HUES48 (cell line): Measurements from ENCODE around the gene TYSND1.

Experiments
- H3K27ac ChIP-seq: one replicate; pipeline ENCODE4 v1.7.0; 2013; ENCODE audit warnings: low read depth, low read length, inconsistent platforms
- H3K27me3 ChIP-seq: 2 replicates; pipeline ENCODE4 v1.6.1; 2013; ENCODE audit warnings: mild to moderate bottlenecking, low read length; ENCODE audit not compliant: control insufficient read depth, insufficient read depth
- H3K36me3 ChIP-seq: 2 replicates; pipeline ENCODE4 v1.6.1; 2013; ENCODE audit warnings: low read length; ENCODE audit not compliant: control insufficient read depth, insufficient read depth
- H3K4me1 ChIP-seq: 2 replicates; pipeline ENCODE4 v1.6.1; 2013; ENCODE audit warnings: mild to moderate bottlenecking, low read length; ENCODE audit not compliant: control insufficient read depth, insufficient read depth
- H3K4me3 ChIP-seq: 2 replicates; pipeline ENCODE4 v1.5.1; 2013; ENCODE audit warnings: mild to moderate bottlenecking, low read depth, low read length
- H3K9ac ChIP-seq: 2 replicates; pipeline ENCODE4 v1.6.1; 2013; ENCODE audit warnings: mild to moderate bottlenecking, low read depth, low read length, moderate library complexity
- H3K9me3 ChIP-seq: 2 replicates; pipeline ENCODE4 v1.6.1; 2013; ENCODE audit warnings: low read length; ENCODE audit not compliant: control insufficient read depth, insufficient read depth

TYSND1 gene

GRCh38 chr10:70144372-70145110 is 2.0 kb downstream of the TYSND1 start:
- Histone ChIP-seq H3K27ac (no peak overlapping the region), H3K4me1 (peaks cover 16% of the 10 kb centered on the region), H3K9ac (no peak overlapping the region), H3K36me3 (peaks cover 2% of the 10 kb centered on the region), H3K4me3 (peak overlapping the region; percentile 87; the same call in 1 of the 2 replicates), H3K9me3 (no peaks in the 10 kb centered on the region), H3K27me3 (peaks cover 5% of the 10 kb centered on the region; the same call in 1 of the 2 replicates)

DNA sequence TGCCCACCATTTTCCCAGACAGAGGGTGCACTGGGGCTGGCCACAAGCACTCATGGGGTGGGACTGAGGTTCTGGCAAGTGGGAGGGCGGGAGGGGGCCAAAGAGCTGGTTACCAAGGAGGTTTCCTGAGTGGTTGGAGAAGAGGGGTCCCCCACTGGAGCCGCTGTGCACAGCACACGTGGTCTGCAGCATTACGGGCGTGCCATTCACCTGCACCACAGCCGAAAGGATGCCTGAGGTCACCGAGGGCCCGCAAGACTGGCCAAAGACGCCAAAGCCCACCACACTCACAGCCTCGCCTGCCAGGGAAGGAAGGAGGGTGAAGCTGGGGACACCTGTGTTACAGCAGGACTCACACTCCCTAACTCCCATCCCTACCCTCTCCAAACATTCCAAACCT is 3.9 kb downstream of the TYSND1 start:
- peaks cover 5% of the 10 kb centered on the region; the same call in 1 of the 2 replicates for H3K27me3 ChIP-seq
- H3K27ac ChIP-seq: no peak overlapping the region
- 0 out of 2 replicates have a peak, but pooled peaks cover 3% of the 10 kb centered on the region for H3K36me3 ChIP-seq
- H3K4me3 ChIP-seq: no peak overlapping the region
- no peaks in the 10 kb centered on the region for H3K9me3 ChIP-seq
- H3K4me1 ChIP-seq: peaks cover 16% of the 10 kb centered on the region
- no peak overlapping the region for H3K9ac ChIP-seq

GRCh38 chr10:70140297-70140696 is 6.2 kb downstream of the TYSND1 start:
- peaks cover 5% of the 10 kb centered on the region; the same call in 1 of the 2 replicates for H3K27me3 ChIP-seq
- no peak overlapping the region for H3K4me3 ChIP-seq
- H3K27ac ChIP-seq: no peak overlapping the region
- peaks cover 10% of the 10 kb centered on the region for H3K4me1 ChIP-seq
- H3K9me3 ChIP-seq: no peaks in the 10 kb centered on the region
- 0 out of 2 replicates have a peak, but pooled peaks cover 3% of the 10 kb centered on the region for H3K36me3 ChIP-seq
- no peak overlapping the region for H3K9ac ChIP-seq

- no peak overlapping the region for H3K9ac ChIP-seq
- H3K27me3 ChIP-seq: peaks cover 2% of the 10 kb centered on the region; the same call in 1 of the 2 replicates
- H3K4me1 ChIP-seq: peaks cover 7% of the 10 kb centered on the region
- no peaks in the 10 kb centered on the region for H3K9me3 ChIP-seq
- H3K36me3 ChIP-seq: 0 out of 2 replicates have a peak, but pooled peaks cover 3% of the 10 kb centered on the region
- no peak overlapping the region for H3K27ac ChIP-seq
- no peak overlapping the region for H3K4me3 ChIP-seq
Observed at GRCh38 chr10:70139997-70140250, 6.6 kb downstream of the TYSND1 start.

DNA sequence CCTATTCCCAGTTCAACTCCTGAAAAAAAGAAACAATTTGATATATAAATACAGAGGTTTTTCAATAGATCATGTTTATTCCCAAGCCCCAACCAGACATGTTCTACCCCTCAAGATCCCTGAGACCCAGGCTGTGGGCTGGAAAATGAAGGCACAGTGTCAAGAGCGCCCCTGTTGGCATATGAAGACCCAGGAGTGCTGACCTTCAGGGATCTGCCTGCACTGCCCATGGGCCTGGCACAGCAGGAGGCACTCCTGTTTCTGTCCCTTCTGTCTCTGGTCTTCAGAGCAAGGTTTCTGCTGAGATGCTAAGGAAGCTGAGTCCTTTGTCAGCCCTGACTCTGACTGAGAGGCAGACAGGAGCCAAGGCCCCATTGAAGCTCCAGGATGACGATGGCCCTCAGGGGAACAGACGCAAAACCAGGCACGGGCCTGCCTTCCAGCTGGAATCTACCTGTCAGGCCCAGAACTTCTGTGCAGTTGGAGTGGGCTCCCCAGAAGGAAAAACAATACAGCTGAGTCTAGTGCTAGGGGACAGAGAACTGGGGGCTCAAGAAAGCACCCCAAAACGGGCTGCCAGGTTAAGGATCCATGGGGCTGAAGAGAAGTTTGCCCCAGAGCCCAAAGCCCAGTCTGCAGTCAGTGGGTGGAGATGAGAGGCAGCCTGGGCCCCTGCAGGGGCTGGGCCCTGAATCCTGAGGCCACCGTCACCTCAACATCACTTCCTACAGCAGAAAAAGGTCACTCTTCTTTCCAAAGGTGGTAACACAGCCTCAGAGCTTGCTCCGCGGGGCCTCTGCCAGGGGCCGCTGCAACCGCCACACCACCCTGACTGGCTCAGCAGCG is 7.1 kb downstream of the TYSND1 start:
- Histone ChIP-seq H3K9me3 (no peaks in the 10 kb centered on the region), H3K27me3 (no peaks in the 10 kb centered on the region), H3K4me1 (peaks cover 1% of the 10 kb centered on the region; the same call in 1 of the 2 replicates), H3K27ac (no peak overlapping the region), H3K9ac (no peak overlapping the region), H3K4me3 (no peak overlapping the region), H3K36me3 (0 out of 2 replicates have a peak, but pooled peaks cover 3% of the 10 kb centered on the region)

DNA sequence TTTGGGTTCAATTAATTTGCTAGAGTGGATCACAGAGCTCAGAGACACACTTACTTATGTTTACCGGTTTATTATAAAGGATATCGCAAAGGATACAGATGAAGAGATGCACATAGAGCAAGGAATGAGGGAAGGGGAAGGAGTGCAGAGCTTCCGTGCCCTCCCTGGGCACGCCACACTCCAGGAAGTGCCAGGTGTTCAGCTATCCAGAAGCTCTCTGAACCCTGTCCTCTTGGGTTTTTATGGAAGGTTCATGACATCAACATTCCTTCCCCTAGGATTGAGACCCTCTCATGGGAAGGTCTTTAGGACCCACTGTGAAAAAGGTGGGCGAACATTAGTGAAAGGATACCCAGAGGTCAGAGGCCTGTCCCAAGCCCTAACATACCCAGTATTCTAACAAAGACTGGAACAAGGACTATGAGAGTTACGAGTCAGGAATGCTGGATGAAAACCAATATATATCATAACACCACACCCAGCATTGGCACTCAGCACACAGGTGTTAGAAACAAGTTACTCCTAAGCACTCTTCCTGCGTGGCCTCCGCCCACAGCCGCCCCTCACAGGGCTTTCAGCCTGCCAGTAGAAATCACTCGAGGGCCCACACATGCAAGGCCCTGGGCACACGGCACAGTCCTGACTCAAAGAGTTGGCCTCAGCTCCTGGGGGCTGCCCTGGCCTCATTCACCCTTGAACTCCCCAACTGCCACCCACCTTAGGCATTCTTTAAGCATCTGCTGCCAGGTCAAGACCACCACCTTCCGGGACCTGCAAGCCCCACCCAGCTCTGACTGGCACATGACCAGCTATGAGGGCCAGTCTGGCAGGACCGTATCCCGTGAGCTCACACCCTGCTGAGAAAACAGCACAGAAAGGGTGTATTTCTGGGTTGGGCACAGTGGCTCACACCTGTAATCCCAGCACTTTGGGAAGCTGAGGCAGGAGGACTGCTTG is 8.3 kb downstream of the TYSND1 start:
- Histone ChIP-seq H3K9me3 (no peaks in the 10 kb centered on the region), H3K27ac (no peak overlapping the region), H3K9ac (no peak overlapping the region)

DNA sequence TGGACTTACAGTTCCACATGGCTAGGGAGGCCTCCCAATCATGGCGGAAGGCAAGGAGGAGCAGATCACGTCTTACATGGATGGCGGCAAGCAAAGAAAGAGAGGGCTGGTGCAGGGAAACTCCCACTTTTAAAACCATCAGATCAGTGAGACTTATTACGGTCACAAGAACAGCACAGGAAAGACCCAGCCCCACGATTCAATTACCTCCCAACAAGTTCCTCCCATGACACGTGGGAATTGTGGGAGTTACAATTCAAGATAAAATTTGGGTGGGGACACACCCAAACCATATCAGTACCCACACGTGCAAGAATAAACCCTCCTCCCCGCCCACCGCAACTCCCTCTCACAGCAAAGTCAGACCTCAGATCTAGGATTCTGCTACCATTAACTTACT is 9.4 kb downstream of the TYSND1 start:
- H3K4me1 ChIP-seq: peaks cover 4% of the 10 kb centered on the region; the same call in 1 of the 2 replicates
- H3K36me3 ChIP-seq: 0 out of 2 replicates have a peak, but pooled peaks cover 3% of the 10 kb centered on the region
- no peak overlapping the region for H3K9ac ChIP-seq
- H3K27me3 ChIP-seq: peaks cover 3% of the 10 kb centered on the region
- H3K27ac ChIP-seq: no peak overlapping the region
- H3K9me3 ChIP-seq: no peaks in the 10 kb centered on the region
- H3K4me3 ChIP-seq: no peak overlapping the region

More for the DNA sequence above, 8.3 kb downstream of the TYSND1 start:
- Histone ChIP-seq H3K36me3 (0 out of 2 replicates have a peak, but pooled peaks cover 3% of the 10 kb centered on the region), H3K4me3 (no peak overlapping the region), H3K4me1 (peaks cover under 1% of the 10 kb centered on the region; the same call in 1 of the 2 replicates), H3K27me3 (no peaks in the 10 kb centered on the region; the same call in 1 of the 2 replicates)

- Histone ChIP-seq H3K27ac (no peak overlapping the region), H3K4me3 (no peak overlapping the region), H3K36me3 (0 out of 2 replicates have a peak, but pooled peaks cover 3% of the 10 kb centered on the region)
Observed at GRCh38 chr10:70135684-70136083, 10.8 kb downstream of the TYSND1 start.

DNA sequence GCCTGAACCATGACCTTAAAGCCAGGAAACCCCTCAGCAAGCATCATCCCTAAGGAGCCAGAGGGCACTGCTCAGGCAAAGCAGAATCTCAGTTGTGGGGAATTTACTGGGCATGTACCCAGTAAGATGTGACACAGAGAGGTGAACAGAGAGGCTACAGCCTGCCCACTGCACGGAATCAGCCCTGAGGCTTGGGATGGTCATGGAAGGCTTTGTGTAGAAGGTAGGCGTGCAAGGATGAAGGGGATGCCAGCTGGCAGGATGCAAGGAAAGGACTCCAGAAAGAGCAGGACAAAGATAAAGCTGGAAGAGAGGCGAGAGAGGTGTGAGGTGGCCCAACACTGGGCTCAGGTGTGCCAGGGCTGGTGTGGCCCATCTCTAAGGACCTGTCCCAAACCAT is 11.5 kb downstream of the TYSND1 start:
- H3K4me1 ChIP-seq: peaks cover 4% of the 10 kb centered on the region; the same call in 1 of the 2 replicates

More at GRCh38 chr10:70135684-70136083, 10.8 kb downstream of the TYSND1 start:
- Histone ChIP-seq H3K9ac (no peak overlapping the region), H3K27me3 (peaks cover 14% of the 10 kb centered on the region), H3K4me1 (peaks cover 4% of the 10 kb centered on the region; the same call in 1 of the 2 replicates), H3K9me3 (no peaks in the 10 kb centered on the region)

More for the DNA sequence above, 11.5 kb downstream of the TYSND1 start:
- no peak overlapping the region for H3K9ac ChIP-seq
- H3K4me3 ChIP-seq: no peak overlapping the region
- peaks cover 14% of the 10 kb centered on the region for H3K27me3 ChIP-seq
- 0 out of 2 replicates have a peak, but pooled peaks cover 3% of the 10 kb centered on the region for H3K36me3 ChIP-seq
- H3K9me3 ChIP-seq: no peaks in the 10 kb centered on the region
- no peak overlapping the region for H3K27ac ChIP-seq
